ENCODE measurements around the gene NEK7. TPM values are rescaled to one million over a fixed set of nuclear protein-coding genes. Genes with fewer than 3 reads are reported as not detected.

NEK7 gene
- total and polyA plus RNA-seq, 2 donors (not counting 1 experiment from before 2014, with no cell fraction given), result 8.1 to 75.4 TPM

GRCh38 chr1:198268784-198269645 is 112.2 kb downstream of the NEK7 start:
- Histone ChIP-seq H2AFZ (ENCODE audit: insufficient read depth, low read depth, low read length, poor library complexity, severe bottlenecking) (no peak overlapping the region), H3K36me3 (replicated peaks in 1 of 2; ENCODE audit: control extremely low read depth in 1 of 2, control insufficient read depth in 1 of 2, extremely low read depth in 1 of 2, insufficient read depth in 2 of 2, low read length in 1 of 2) (peaks cover 4% of the 10 kb centered on the region in 2 experiments), H3K79me2 (ENCODE audit: control insufficient read depth, insufficient read depth, low read length) (no peaks in the 10 kb centered on the region), H3K4me1 (ENCODE audit: control insufficient read depth in 2 of 2, insufficient read depth in 2 of 2, low read length in 2 of 2) (no peaks in the 10 kb centered on the region), H3K9me3 (ENCODE audit: control extremely low read depth in 1 of 3, control insufficient read depth in 2 of 3, insufficient read depth in 1 of 3, low read length in 2 of 3) (no peaks in the 10 kb centered on the region), H3K4me3 (ENCODE audit: control extremely low read depth in 1 of 5, extremely low read depth in 1 of 5, insufficient read depth in 1 of 5, low read depth in 2 of 5, low read length in 4 of 5) (no peak overlapping the region), H3K27me3 (replicated peaks in 1 of 4; ENCODE audit: control extremely low read depth in 1 of 4, control insufficient read depth in 3 of 4, insufficient read depth in 4 of 4, low read length in 3 of 4) (no peaks in the 10 kb centered on the region), H4K20me1 (ENCODE audit: control insufficient read depth, insufficient read depth, low read length, poor library complexity, severe bottlenecking) (peaks cover 10% of the 10 kb centered on the region), H3K27ac (ENCODE audit: low read length in 2 of 2) (no peak overlapping the region), H3K4me2 (replicated peaks; ENCODE audit: low read depth, low read length, poor library complexity, severe bottlenecking) (no peak overlapping the region), H3K9ac (ENCODE audit: low read length) (no peak overlapping the region)
- H3K4me3 Mint-ChIP-seq, result no peak overlapping the region
- intact Hi-C loops (cut with micrococcal nuclease), result no loop called here
- no CpG with 5 or more reads among the region's 3 CpGs for WGBS (ENCODE audit: insufficient coverage)
- ATAC-seq (ENCODE audit: low read depth) (no peak), DNase-seq (no peak)
- H3K27me3 Mint-ChIP-seq, result no peaks in the 10 kb centered on the region
- no peak overlapping the region for H3K27ac Mint-ChIP-seq
- H3K4me1 Mint-ChIP-seq, result no peaks in the 10 kb centered on the region
- TF ChIP-seq, protein P1, sequence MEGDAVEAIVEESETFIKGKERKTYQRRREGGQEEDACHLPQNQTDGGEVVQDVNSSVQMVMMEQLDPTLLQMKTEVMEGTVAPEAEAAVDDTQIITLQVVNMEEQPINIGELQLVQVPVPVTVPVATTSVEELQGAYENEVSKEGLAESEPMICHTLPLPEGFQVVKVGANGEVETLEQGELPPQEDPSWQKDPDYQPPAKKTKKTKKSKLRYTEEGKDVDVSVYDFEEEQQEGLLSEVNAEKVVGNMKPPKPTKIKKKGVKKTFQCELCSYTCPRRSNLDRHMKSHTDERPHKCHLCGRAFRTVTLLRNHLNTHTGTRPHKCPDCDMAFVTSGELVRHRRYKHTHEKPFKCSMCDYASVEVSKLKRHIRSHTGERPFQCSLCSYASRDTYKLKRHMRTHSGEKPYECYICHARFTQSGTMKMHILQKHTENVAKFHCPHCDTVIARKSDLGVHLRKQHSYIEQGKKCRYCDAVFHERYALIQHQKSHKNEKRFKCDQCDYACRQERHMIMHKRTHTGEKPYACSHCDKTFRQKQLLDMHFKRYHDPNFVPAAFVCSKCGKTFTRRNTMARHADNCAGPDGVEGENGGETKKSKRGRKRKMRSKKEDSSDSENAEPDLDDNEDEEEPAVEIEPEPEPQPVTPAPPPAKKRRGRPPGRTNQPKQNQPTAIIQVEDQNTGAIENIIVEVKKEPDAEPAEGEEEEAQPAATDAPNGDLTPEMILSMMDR (IDR thresholded peaks at IDR 0.05), result no peak
- no peak for TF ChIP-seq EZH2 (IDR thresholded peaks at IDR 0.05; ENCODE audit: borderline replicate concordance, insufficient read depth, low read depth, low read length, poor library complexity, severe bottlenecking)
- no peaks in the 10 kb centered on the region for H3K9me3 Mint-ChIP-seq (ENCODE audit: insufficient read depth)
- ChIA-PET POLR2A (no interaction called here), CTCF (interaction anchor here (1.5 kb wide), 1 partner anchor 10 kb away, joined by 3 read pairs; no protein-coding TSS in a partner anchor)

GRCh38 chr1:198269646-198269940 is 112.8 kb downstream of the NEK7 start:
- DNase-seq (no peak), ATAC-seq (ENCODE audit: low read depth) (no peak)
- H3K36me3 ChIP-seq (replicated peaks in 1 of 2; ENCODE audit: control extremely low read depth in 1 of 2, control insufficient read depth in 1 of 2, extremely low read depth in 1 of 2, insufficient read depth in 2 of 2, low read length in 1 of 2), result peaks cover 2 to 4% of the 10 kb centered on the region in 2 experiments
- H3K9ac ChIP-seq (ENCODE audit: low read length), result no peak overlapping the region
- H3K9me3 ChIP-seq (ENCODE audit: control extremely low read depth in 1 of 3, control insufficient read depth in 2 of 3, insufficient read depth in 1 of 3, low read length in 2 of 3), result no peaks in the 10 kb centered on the region
- POLR2A ChIA-PET, result no interaction called here
- no peak overlapping the region for H3K4me3 Mint-ChIP-seq
- no peaks in the 10 kb centered on the region for H3K27me3 Mint-ChIP-seq
- no peak overlapping the region for H3K4me2 ChIP-seq (replicated peaks; ENCODE audit: low read depth, low read length, poor library complexity, severe bottlenecking)
- H3K27ac ChIP-seq (ENCODE audit: low read length in 2 of 2), result no peak overlapping the region
- TF ChIP-seq EZH2 (IDR thresholded peaks at IDR 0.05; ENCODE audit: borderline replicate concordance, insufficient read depth, low read depth, low read length, poor library complexity, severe bottlenecking), result no peak
- TF ChIP-seq, protein P1 (IDR thresholded peaks at IDR 0.05), result no peak
- no peaks in the 10 kb centered on the region for H3K9me3 Mint-ChIP-seq (ENCODE audit: insufficient read depth)
- WGBS (ENCODE audit: insufficient coverage), result no CpG with 5 or more reads among the region's 1 CpG
- no peaks in the 10 kb centered on the region for H3K4me1 Mint-ChIP-seq
- H3K27ac Mint-ChIP-seq, result no peak overlapping the region
- no peaks in the 10 kb centered on the region for H3K27me3 ChIP-seq (replicated peaks in 1 of 4; ENCODE audit: control extremely low read depth in 1 of 4, control insufficient read depth in 3 of 4, insufficient read depth in 4 of 4, low read length in 3 of 4)
- no peak overlapping the region for H2AFZ ChIP-seq (ENCODE audit: insufficient read depth, low read depth, low read length, poor library complexity, severe bottlenecking)
- intact Hi-C loops (cut with micrococcal nuclease), result no loop called here
- CTCF ChIA-PET, result no interaction called here
- no peaks in the 10 kb centered on the region for H3K79me2 ChIP-seq (ENCODE audit: control insufficient read depth, insufficient read depth, low read length)
- no peaks in the 10 kb centered on the region for H3K4me1 ChIP-seq (ENCODE audit: control insufficient read depth in 2 of 2, insufficient read depth in 2 of 2, low read length in 2 of 2)
- peaks cover 10% of the 10 kb centered on the region for H4K20me1 ChIP-seq (ENCODE audit: control insufficient read depth, insufficient read depth, low read length, poor library complexity, severe bottlenecking)
- no peak overlapping the region for H3K4me3 ChIP-seq (ENCODE audit: control extremely low read depth in 1 of 5, extremely low read depth in 1 of 5, insufficient read depth in 1 of 5, low read depth in 2 of 5, low read length in 4 of 5)

Measured in B cell (primary cell).